ENCODE data around the gene UBA52. TPM values are rescaled to one million over a fixed set of nuclear protein-coding genes. Genes with fewer than 3 reads are reported as not detected.
A peak's percentile ranks its signal among the peaks of the same experiment; 100 is the strongest.

The UBA52 gene
- total and polyA plus RNA-seq, 10 of the 15 experiments (the other 5 are each of a cell fraction or from before 2014, with no cell fraction given) = 1,131 to 2,392 (median 1,645) TPM

DNA sequence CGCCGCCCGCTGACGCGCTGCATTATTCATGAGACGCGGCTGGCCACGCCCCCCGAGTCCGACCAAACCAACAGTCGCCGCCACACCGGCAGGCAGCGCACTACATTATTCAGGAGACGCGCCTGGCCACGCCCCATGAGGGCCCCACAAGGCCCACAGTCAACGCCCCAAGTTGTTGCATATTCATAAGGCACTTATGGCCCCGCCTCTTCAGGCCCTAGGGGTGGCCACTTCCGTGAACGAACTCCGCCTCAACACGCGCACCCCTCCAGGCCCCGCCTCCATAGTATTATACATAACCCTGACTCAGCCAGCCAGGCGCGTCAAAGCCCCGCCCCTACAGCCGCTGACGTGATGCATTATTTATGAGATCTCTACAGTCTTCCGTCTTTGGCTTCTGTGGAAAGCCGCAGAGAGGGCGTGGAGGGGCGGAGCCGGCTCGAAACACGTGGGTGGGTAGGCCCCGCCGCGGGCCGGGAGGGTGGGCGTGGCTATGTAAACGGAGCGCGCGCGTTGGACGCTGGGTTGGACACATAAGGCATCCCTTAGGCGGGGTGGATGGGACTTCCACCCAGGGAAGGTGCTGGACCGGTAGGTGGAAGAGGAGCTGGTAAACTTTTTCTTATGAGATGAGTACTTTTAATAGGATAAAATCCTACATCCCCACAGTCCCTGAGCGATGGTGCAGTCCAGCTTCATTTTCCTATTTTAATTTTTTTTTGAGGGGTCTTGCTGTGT is 49.4 kb upstream of the UBA52 start:
- FAIRE-seq (peak; percentile 99), ATAC-seq (peak; percentile 94), DNase-seq (ENCODE audit: low read depth, low spot score) (peak; percentile 99)
- H3K27me3 ChIP-seq (replicated peaks in 1 of 2; ENCODE audit: control insufficient read depth in 2 of 2, insufficient read depth in 2 of 2, low read length in 1 of 2) = no peaks in the 10 kb centered on the region
- H3K9me3 ChIP-seq (replicated peaks; ENCODE audit: control insufficient read depth, insufficient read depth, low read length) = no peaks in the 10 kb centered on the region
- H3K9ac ChIP-seq (ENCODE audit: control insufficient read depth, insufficient read depth, low read length) = peak overlapping the region; percentile 58
- H4K20me1 ChIP-seq (ENCODE audit: control insufficient read depth, insufficient read depth) = no peaks in the 10 kb centered on the region
- no TSS peak for BruUV-seq (replicated peaks)
- peak overlapping the region; percentile 62 for H3K27ac ChIP-seq (ENCODE audit: control insufficient read depth, insufficient read depth)
- no peaks in the 10 kb centered on the region for H3K36me3 ChIP-seq (ENCODE audit: control insufficient read depth in 2 of 2, insufficient read depth in 2 of 2, low read length in 1 of 2)
- peaks cover 8% of the 10 kb centered on the region for H3K4me1 ChIP-seq (ENCODE audit: control insufficient read depth, insufficient read depth, low read length)
- intact Hi-C loops (cut with micrococcal nuclease; ENCODE audit: unreplicated experiment) (loop anchor here (1.0 to 2.0 kb wide), 4 partner anchors 35 to 114 kb away; partner anchors contain the start of genes KXD1, REX1BD and UBA52), in situ Hi-C loops (cut with MboI) (no loop called here)
- 2% methylated on average over 31 of the region's 51 CpGs for WGBS (ENCODE audit: insufficient coverage, insufficient replicate concordance, low lambda C conversion rate, missing lambda C conversion rate)
- H2AFZ ChIP-seq (ENCODE audit: control insufficient read depth, low read depth, low read length) = peak overlapping the region; percentile 57
- SMC1A ChIA-PET (ENCODE audit: uncharacterized antibody, unreplicated experiment) = interaction anchor here (1.2 to 5.4 kb wide), 6 partner anchors 20 to 152 kb away, joined by 3 to 24 read pairs (median 5); partner anchors contain the start of genes KXD1 and REX1BD
- POLR2A ChIA-PET = interaction anchor here (0.6 to 4.7 kb wide), 10 partner anchors 20 to 318 kb away, joined by 3 to 48 read pairs (median 6); partner anchors contain the start of genes FKBP8, KXD1, REX1BD and UBA52
- H3K79me2 ChIP-seq (ENCODE audit: control insufficient read depth, insufficient read depth, low read length) = peaks cover 44% of the 10 kb centered on the region
- H3K4me2 ChIP-seq (ENCODE audit: control insufficient read depth, insufficient read depth) = peak overlapping the region; percentile 90
- RAD21 ChIA-PET (ENCODE audit: unreplicated experiment) = interaction anchor here (0.6 to 5.1 kb wide), 6 partner anchors 12 to 66 kb away, joined by 3 to 35 read pairs (median 6); partner anchors contain the start of genes KXD1, REX1BD and UBA52
- CTCF ChIA-PET = interaction anchor here (0.6 to 6.5 kb wide), 7 partner anchors 22 to 326 kb away, joined by 3 to 64 read pairs (median 3); partner anchors contain the start of genes FKBP8, KXD1, REX1BD and UBA52
- 0 out of 2 replicates have a peak overlapping the region, but pooled peaks have one; percentile 54 for H3K4me3 ChIP-seq
- TF ChIP-seq SRF (IDR thresholded peaks at IDR 0.05; ENCODE audit: low read depth in 2 of 2, low read length in 2 of 2) (peak in 1 of 2 experiments; percentile 74; a peak in 3 of 4 replicates), FOS (IDR thresholded peaks at IDR 0.05; ENCODE audit: borderline replicate concordance, extremely low read depth, insufficient read length) (no peak), TAF1 (IDR thresholded peaks at IDR 0.05; ENCODE audit: borderline replicate concordance, low read depth, low read length) (no peak; the same call in 1 of the 2 replicates), ETV6 (conservative IDR thresholded peaks at IDR 0.05 in 1 of 2, IDR thresholded peaks at IDR 0.05 in 1 of 2; ENCODE audit: borderline replicate concordance in 1 of 2, low read depth in 1 of 2) (no peak), RAD51 (IDR thresholded peaks at IDR 0.05) (peak; percentile 48; the same call in 1 of the 2 replicates), JUNB (IDR thresholded peaks at IDR 0.05) (no peak; the same call in 1 of the 2 replicates), GABPA (IDR thresholded peaks at IDR 0.05; ENCODE audit: low read depth) (no peak), BACH1 (IDR thresholded peaks at IDR 0.05; ENCODE audit: borderline replicate concordance) (no peak), SIX5 (IDR thresholded peaks at IDR 0.05; ENCODE audit: low read depth, low read length, severe bottlenecking) (no peak), GATAD2B (conservative IDR thresholded peaks at IDR 0.05; ENCODE audit: low read depth) (no peak), SP1 (IDR thresholded peaks at IDR 0.05; ENCODE audit: low read depth, low read length) (peak; percentile 65), ZBED1 (IDR thresholded peaks at IDR 0.05; ENCODE audit: borderline replicate concordance) (no peak), ZSCAN29 (IDR thresholded peaks at IDR 0.05) (no peak)
- TF ChIP-seq, protein P1, sequence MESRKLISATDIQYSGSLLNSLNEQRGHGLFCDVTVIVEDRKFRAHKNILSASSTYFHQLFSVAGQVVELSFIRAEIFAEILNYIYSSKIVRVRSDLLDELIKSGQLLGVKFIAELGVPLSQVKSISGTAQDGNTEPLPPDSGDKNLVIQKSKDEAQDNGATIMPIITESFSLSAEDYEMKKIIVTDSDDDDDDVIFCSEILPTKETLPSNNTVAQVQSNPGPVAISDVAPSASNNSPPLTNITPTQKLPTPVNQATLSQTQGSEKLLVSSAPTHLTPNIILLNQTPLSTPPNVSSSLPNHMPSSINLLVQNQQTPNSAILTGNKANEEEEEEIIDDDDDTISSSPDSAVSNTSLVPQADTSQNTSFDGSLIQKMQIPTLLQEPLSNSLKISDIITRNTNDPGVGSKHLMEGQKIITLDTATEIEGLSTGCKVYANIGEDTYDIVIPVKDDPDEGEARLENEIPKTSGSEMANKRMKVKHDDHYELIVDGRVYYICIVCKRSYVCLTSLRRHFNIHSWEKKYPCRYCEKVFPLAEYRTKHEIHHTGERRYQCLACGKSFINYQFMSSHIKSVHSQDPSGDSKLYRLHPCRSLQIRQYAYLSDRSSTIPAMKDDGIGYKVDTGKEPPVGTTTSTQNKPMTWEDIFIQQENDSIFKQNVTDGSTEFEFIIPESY (IDR thresholded peaks at IDR 0.05) = no peak
- TF ChIP-seq, protein P2, sequence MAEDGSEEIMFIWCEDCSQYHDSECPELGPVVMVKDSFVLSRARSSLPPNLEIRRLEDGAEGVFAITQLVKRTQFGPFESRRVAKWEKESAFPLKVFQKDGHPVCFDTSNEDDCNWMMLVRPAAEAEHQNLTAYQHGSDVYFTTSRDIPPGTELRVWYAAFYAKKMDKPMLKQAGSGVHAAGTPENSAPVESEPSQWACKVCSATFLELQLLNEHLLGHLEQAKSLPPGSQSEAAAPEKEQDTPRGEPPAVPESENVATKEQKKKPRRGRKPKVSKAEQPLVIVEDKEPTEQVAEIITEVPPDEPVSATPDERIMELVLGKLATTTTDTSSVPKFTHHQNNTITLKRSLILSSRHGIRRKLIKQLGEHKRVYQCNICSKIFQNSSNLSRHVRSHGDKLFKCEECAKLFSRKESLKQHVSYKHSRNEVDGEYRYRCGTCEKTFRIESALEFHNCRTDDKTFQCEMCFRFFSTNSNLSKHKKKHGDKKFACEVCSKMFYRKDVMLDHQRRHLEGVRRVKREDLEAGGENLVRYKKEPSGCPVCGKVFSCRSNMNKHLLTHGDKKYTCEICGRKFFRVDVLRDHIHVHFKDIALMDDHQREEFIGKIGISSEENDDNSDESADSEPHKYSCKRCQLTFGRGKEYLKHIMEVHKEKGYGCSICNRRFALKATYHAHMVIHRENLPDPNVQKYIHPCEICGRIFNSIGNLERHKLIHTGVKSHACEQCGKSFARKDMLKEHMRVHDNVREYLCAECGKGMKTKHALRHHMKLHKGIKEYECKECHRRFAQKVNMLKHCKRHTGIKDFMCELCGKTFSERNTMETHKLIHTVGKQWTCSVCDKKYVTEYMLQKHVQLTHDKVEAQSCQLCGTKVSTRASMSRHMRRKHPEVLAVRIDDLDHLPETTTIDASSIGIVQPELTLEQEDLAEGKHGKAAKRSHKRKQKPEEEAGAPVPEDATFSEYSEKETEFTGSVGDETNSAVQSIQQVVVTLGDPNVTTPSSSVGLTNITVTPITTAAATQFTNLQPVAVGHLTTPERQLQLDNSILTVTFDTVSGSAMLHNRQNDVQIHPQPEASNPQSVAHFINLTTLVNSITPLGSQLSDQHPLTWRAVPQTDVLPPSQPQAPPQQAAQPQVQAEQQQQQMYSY (CRISPR knock-in tag; IDR thresholded peaks at IDR 0.05) = no peak
- TF ChIP-seq, protein P3, sequence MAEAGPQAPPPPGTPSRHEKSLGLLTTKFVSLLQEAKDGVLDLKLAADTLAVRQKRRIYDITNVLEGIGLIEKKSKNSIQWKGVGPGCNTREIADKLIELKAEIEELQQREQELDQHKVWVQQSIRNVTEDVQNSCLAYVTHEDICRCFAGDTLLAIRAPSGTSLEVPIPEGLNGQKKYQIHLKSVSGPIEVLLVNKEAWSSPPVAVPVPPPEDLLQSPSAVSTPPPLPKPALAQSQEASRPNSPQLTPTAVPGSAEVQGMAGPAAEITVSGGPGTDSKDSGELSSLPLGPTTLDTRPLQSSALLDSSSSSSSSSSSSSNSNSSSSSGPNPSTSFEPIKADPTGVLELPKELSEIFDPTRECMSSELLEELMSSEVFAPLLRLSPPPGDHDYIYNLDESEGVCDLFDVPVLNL (IDR thresholded peaks at IDR 0.05; ENCODE audit: low read depth, low read length) = no peak
